Measurements from ENCODE around the gene DRD1.
"Not testable (repeated sequence)": the region's sequence is repeated elsewhere in the genome, so short reads cannot be mapped to it uniquely, and the experiment has no call there.

DNA sequence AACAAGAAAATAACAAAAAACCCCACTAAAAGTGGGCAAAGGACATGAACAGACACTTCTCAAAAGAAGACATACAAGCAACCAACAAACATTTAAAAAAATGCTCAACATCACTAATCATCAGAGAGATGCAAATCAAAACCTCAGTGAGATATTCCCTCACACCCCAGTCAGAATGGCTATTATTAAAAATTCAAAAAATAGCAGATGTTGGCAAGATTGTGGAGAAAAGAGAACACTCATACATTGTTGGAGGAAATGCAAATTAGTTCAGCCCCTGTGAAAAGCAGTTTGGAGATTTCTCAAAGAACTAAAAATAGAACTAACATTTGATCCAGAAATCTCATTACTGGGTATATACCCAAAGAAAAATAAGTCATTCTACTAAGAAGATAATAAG, 19.4 kb downstream of the DRD1 start:
- not testable (repeated sequence) for TF ChIP-seq POLR2A (IDR thresholded peaks at IDR 0.05; ENCODE audit: low read length); GATA1 (IDR thresholded peaks at IDR 0.05; ENCODE audit: low read depth, low read length)

Data from erythroblast (primary cell).